ENCODE results near the gene NDUFAF2.

NDUFAF2 gene

GRCh38 chr5:60944904-60945812 is at the start of gene NDUFAF2, which contains the start of gene ERCC8:
NDUFAF2 (plus strand) TSS chr5:60945205; CDS start chr5:60945256, 51 bp downstream.
ERCC8 (minus strand) TSS chr5:60945070; CDS start chr5:60945008, 62 bp downstream.
- H3K4me3 ChIP-seq (ENCODE audit: low read depth, low read length): peak within 1 kb of the TSS; percentile 83
- no peak for TF ChIP-seq CTCF (IDR thresholded peaks at IDR 0.05; ENCODE audit: borderline replicate concordance, insufficient read depth, low read depth, low read length)

GRCh38 chr5:60896991-60897390 is 48.0 kb upstream of the NDUFAF2 start:
- no peak for TF ChIP-seq CTCF (IDR thresholded peaks at IDR 0.05; ENCODE audit: borderline replicate concordance, insufficient read depth, low read depth, low read length)

GRCh38 chr5:60903356-60903755 is 41.6 kb upstream of the NDUFAF2 start:
- TF ChIP-seq CTCF (IDR thresholded peaks at IDR 0.05; ENCODE audit: borderline replicate concordance, insufficient read depth, low read depth, low read length): no peak
- H3K4me3 ChIP-seq (ENCODE audit: low read depth, low read length): no peak overlapping the region

More at GRCh38 chr5:60896991-60897390, 48.0 kb upstream of the NDUFAF2 start:
- no peak overlapping the region for H3K4me3 ChIP-seq (ENCODE audit: low read depth, low read length)

- no peak overlapping the region for H3K4me3 ChIP-seq (ENCODE audit: low read depth, low read length)
- no peak for TF ChIP-seq CTCF (IDR thresholded peaks at IDR 0.05; ENCODE audit: borderline replicate concordance, insufficient read depth, low read depth, low read length)
These were observed 28.4 kb upstream of the NDUFAF2 start for GRCh38 chr5:60916646-60917045.

- no peak for TF ChIP-seq CTCF (IDR thresholded peaks at IDR 0.05; ENCODE audit: borderline replicate concordance, insufficient read depth, low read depth, low read length)
- no peak overlapping the region for H3K4me3 ChIP-seq (ENCODE audit: low read depth, low read length)
These were observed 26.5 kb upstream of the NDUFAF2 start for GRCh38 chr5:60918466-60918865.

GRCh38 chr5:60927450-60927849 is 17.6 kb upstream of the NDUFAF2 start:
- TF ChIP-seq CTCF (IDR thresholded peaks at IDR 0.05; ENCODE audit: borderline replicate concordance, insufficient read depth, low read depth, low read length): no peak
- no peak overlapping the region for H3K4me3 ChIP-seq (ENCODE audit: low read depth, low read length)

GRCh38 chr5:60929024-60929423 is 16.0 kb upstream of the NDUFAF2 start:
- no peak for TF ChIP-seq CTCF (IDR thresholded peaks at IDR 0.05; ENCODE audit: borderline replicate concordance, insufficient read depth, low read depth, low read length)
- no peak overlapping the region for H3K4me3 ChIP-seq (ENCODE audit: low read depth, low read length)

All from GM12875 (cell line).